Measurements from ENCODE around the gene ADSL.

GRCh38 chr22:40325315-40325714, 21.0 kb upstream of the ADSL start:
- TF ChIP-seq CTCF (IDR thresholded peaks at IDR 0.05; ENCODE audit: low read depth, low read length), result no peak
- TF ChIP-seq EZH2phosphoT487 (IDR thresholded peaks at IDR 0.05; ENCODE audit: low read depth), result no peak
